ENCODE data around the gene EXOSC6.
"Not testable (repeated sequence)": the region's sequence is repeated elsewhere in the genome, so short reads cannot be mapped to it uniquely, and the experiment has no call there.

The EXOSC6 gene

GRCh38 chr16:70254180-70254964, 2.6 kb upstream of the EXOSC6 start:
- DNase-seq: no peak

GRCh38 chr16:70253291-70254106, 1.8 kb upstream of the EXOSC6 start:
- peak; percentile 50 to 67 (median 50) for DNase-seq

DNA sequence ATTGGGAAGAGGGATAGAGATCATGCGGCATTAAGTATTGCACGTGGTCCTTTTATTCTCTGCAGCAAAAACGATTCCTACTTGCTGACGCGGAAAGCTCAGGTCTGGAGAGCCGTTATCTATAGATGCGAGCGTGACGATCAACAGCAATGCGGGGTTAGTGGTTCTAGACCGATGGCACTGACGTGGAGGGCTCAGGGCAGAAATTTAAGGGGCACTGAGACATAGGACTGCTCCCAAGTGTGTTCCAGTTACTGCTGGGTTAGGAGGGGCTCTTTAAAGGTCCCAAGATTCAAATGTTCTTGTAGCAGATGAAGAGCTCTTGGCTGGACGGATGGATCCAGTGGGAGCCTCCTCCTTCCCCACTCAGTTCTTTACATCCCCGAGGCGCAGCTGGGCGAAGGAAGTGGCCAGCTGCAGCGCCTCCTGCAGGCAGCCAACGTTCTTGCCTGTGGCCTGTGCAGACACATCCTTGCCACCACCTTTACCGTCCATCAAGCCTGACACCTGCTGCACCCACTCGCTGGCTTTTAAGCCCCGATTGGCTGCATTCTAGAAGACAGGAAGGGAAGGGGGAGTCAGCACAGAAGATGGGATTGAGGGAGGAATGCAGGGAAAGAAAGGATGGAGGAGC, 732 bp upstream of the EXOSC6 start:
- peak in 1 of 4 experiments; percentile 46 for DNase-seq

- DNase-seq: peak; percentile 43 to 78 (median 60)
Observed at GRCh38 chr16:70250748-70251628, 752 bp downstream of the EXOSC6 start.

GRCh38 chr16:70249697-70250096, 2.0 kb downstream of the EXOSC6 start:
- DNase-seq: not testable (repeated sequence)

GRCh38 chr16:70238773-70239172, 13.0 kb downstream of the EXOSC6 start:
- DNase-seq: peak in 3 of 4 experiments; percentile 38 to 54 (median 47)

- DNase-seq: not testable (repeated sequence)
Observed at GRCh38 chr16:70231831-70232230, 19.9 kb downstream of the EXOSC6 start.

DNA sequence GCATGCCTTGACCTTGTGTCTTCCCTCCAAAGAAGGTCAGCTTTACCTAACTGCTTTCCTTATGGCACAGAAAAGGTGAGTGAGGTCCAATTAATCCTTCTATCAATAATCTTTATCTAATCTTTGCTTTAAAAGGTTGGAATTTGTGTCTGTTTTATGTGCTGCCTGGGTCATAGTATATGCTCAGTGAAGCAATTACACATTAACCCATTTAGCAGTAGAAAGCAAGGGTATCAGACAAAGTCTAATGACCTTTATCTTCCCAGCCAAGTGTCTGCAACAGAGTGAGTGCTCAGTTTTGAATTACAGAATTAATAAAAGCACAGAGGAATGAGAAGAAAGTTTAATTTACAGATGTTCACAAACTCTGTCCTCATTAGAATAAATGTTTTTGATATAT, 25.7 kb downstream of the EXOSC6 start:
- DNase-seq: not testable (repeated sequence)

DNA sequence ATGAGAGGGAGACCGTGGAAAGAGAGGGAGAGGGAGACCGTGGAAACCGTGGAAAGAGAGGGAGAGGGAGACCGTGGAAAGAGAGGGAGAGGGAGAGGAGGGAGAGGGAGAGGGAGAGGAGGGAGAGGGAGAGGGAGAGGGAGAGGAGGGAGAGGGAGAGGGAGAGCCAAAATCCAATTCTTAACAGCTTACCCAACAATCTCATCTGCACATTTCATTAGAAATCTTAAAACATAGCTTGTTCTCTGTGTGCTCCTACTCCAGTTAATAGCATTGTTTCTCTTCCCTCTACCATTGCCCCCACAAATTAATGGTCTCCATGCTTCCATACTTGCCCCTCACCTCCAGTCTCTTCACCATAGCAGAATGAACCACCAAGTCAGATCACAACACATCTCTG, 26.3 kb downstream of the EXOSC6 start:
- DNase-seq: not testable (repeated sequence)

- not testable (repeated sequence) for DNase-seq
Observed at GRCh38 chr16:70224645-70225044, 27.1 kb downstream of the EXOSC6 start.

DNA sequence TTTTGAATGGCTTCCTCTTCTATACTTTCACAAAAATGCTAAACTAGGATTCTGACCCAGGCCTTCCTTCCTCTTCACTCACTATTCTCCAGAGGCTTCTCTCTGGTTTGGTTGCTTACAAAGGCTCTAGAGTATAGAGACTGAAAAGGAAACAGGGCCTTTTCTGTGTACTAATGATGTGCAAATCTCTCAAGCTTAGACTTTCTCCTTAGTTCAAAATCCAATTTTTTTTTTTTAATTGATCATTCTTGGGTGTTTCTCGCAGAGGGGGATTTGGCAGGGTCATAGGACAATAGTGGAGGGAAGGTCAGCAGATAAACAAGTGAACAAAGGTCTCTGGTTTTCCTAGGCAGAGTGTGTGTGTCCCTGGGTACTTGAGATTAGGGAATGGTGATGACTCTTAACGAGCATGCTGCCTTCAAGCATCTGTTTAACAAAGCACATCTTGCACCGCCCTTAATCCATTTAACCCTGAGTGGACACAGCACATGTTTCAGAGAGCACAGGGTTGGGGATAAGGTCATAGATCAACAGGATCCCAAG, 27.7 kb downstream of the EXOSC6 start:
- DNase-seq: not testable (repeated sequence)

GRCh38 chr16:70223216-70223615, 28.5 kb downstream of the EXOSC6 start:
- DNase-seq: not testable (repeated sequence)

GRCh38 chr16:70222574-70222973, 29.2 kb downstream of the EXOSC6 start:
- DNase-seq: not testable (repeated sequence)

GRCh38 chr16:70218586-70218985, 33.2 kb downstream of the EXOSC6 start:
- DNase-seq: not testable (repeated sequence)

- not testable (repeated sequence) for DNase-seq
Observed at GRCh38 chr16:70206382-70206781, 45.4 kb downstream of the EXOSC6 start.

- DNase-seq: not testable (repeated sequence)
Observed at GRCh38 chr16:70204668-70205405, 46.9 kb downstream of the EXOSC6 start.

DNA sequence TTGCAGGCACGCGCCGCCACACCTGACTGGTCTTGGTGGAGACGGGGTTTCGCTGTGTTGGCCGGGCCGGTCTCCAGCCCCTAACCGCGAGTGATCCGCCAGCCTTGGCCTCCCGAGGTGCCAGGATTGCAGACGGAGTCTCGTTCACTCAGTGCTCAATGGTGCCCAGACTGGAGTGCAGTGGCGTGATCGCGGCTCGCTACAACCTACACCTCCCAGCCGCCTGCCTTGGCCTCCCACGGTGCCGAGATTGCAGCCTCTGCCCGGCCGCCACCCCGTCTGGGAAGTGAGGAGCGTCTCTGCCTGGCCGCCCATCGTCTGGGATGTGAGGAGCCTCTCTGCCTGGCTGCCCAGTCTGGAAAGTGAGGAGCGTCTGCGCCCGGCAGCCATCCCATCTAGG, 47.7 kb downstream of the EXOSC6 start:
- not testable (repeated sequence) for DNase-seq

GRCh38 chr16:70203508-70203907, 48.2 kb downstream of the EXOSC6 start:
- not testable (repeated sequence) for DNase-seq

DNA sequence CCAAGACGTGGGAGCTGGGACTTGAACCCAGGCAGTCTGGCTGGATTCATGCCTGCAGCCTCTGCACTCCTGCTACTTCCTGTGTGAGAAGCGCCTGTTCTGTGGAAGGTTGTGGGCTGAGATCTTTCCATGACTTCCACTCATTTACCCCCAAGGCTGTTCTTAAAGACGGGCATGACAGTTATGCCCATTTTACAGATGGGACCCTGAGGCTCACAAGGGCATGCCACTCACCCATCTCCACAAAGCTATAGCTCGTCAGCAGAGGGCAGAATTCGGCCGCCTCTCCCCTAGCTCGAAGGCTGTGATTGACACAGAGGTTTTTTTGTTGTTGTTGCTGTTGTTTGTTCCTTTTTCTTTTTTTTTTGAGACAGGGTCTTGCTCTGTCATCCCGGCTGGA, 51.7 kb downstream of the EXOSC6 start:
- not testable (repeated sequence) for DNase-seq

DNA sequence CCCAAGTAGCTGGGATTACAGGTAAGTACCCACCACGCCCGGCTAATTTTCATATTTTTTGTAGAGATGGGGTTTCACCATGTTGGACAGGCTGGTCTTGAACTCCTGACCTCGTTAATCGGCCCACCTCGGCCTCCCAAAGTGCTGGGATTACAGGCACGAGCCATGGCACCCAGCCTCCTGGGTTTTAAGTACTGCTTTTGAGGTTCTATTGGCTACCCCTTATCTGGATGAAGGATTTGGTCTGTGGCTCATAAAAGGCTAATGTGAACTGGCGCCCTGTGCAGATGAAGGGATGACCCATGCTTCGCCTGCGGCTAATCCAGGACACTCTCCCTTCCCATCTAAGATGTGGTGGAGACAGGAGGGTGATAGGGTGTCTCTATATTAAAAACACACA, 52.6 kb downstream of the EXOSC6 start:
- DNase-seq: not testable (repeated sequence)

GRCh38 chr16:70198666-70199065, 53.1 kb downstream of the EXOSC6 start:
- DNase-seq: not testable (repeated sequence)

All from suppressor macrophage (primary cell).